Central memory CD8-positive, alpha-beta T cell (primary cell): ENCODE measurements around the gene SYT8.
"Not testable (repeated sequence)": the region's sequence is repeated elsewhere in the genome, so short reads cannot be mapped to it uniquely, and the experiment has no call there.

ENCODE experiments used
- ATAC-seq: fragments of 150-1000 bp; cut with Tn5 transposase; replicated peaks from 2 replicates; pipeline ENCODE4 v1.10.0; 2022; ENCODE audit warnings: mild to moderate bottlenecking, moderate FRiP score, moderate number of reproducible peaks; ENCODE audit not compliant: poor library complexity, severe bottlenecking; ENCODE audit errors: extremely low read depth
- DNase-seq, 2 donors: peaks; one replicate each; pipeline ENCODE4 v3.0.0; 2021; ENCODE audit warnings: low spot score in 2 of 2
- H3K27ac Mint-ChIP-seq: one replicate; pipeline ENCODE4 v1.8.0; 2022; ENCODE audit warnings: low read depth, mild to moderate bottlenecking, moderate library complexity, mixed read lengths
- H3K27me3 Mint-ChIP-seq: one replicate; pipeline ENCODE4 v1.8.0; 2022; ENCODE audit warnings: mixed read lengths
- H3K36me3 Mint-ChIP-seq: one replicate; pipeline ENCODE4 v1.8.0; 2022; ENCODE audit warnings: mild to moderate bottlenecking, moderate library complexity, mixed read lengths; ENCODE audit not compliant: insufficient read depth
- H3K4me1 Mint-ChIP-seq: one replicate; pipeline ENCODE4 v1.8.0; 2022; ENCODE audit warnings: mixed read lengths
- H3K4me3 Mint-ChIP-seq: one replicate; pipeline ENCODE4 v1.8.0; 2022; ENCODE audit warnings: mild to moderate bottlenecking, moderate library complexity, mixed read lengths
- H3K9me3 Mint-ChIP-seq: one replicate; pipeline ENCODE4 v1.8.0; 2022; ENCODE audit warnings: mixed read lengths

Gene SYT8

GRCh38 chr11:1834779-1835670, at the start of gene SYT8:
Gene SYT8 (plus strand): TSS chr11:1834990. CDS start chr11:1835106, 116 bp downstream.
- Mint-ChIP-seq H3K4me1 (peaks cover 12% of the 10 kb centered on the region), H3K4me3 (no peak within 1 kb of the TSS), H3K27ac (no peak within 1 kb of the TSS), H3K27me3 (peaks cover 18% of the 10 kb centered on the region), H3K9me3 (no peaks in the 10 kb centered on the region), H3K36me3 (peaks cover 2% of the 10 kb centered on the region)
- DNase-seq (no peak), ATAC-seq (no peak)

GRCh38 chr11:1785749-1786413, 48.9 kb upstream of the SYT8 start:
- Mint-ChIP-seq H3K36me3 (no peaks in the 10 kb centered on the region), H3K27me3 (no peaks in the 10 kb centered on the region), H3K4me1 (peaks cover 5% of the 10 kb centered on the region), H3K4me3 (no peak overlapping the region), H3K9me3 (no peaks in the 10 kb centered on the region), H3K27ac (peak overlapping the region; percentile 39)
- DNase-seq (no peak), ATAC-seq (no peak)

GRCh38 chr11:1786466-1786865, 48.3 kb upstream of the SYT8 start:
- H3K27me3 Mint-ChIP-seq, result no peaks in the 10 kb centered on the region
- peak overlapping the region; percentile 39 for H3K27ac Mint-ChIP-seq
- H3K9me3 Mint-ChIP-seq, result no peaks in the 10 kb centered on the region
- no peak overlapping the region for H3K4me3 Mint-ChIP-seq
- ATAC-seq (no peak), DNase-seq (no peak)
- H3K36me3 Mint-ChIP-seq, result no peaks in the 10 kb centered on the region
- peaks cover 5% of the 10 kb centered on the region for H3K4me1 Mint-ChIP-seq

- no peak for ATAC-seq
- DNase-seq, result no peak
- no peaks in the 10 kb centered on the region for H3K36me3 Mint-ChIP-seq
- no peaks in the 10 kb centered on the region for H3K9me3 Mint-ChIP-seq
- H3K27ac Mint-ChIP-seq, result no peak overlapping the region
- H3K27me3 Mint-ChIP-seq, result peaks cover 7% of the 10 kb centered on the region
- H3K4me1 Mint-ChIP-seq, result peaks cover 7% of the 10 kb centered on the region
- peak overlapping the region; percentile 58 for H3K4me3 Mint-ChIP-seq
Observed at GRCh38 chr11:1791912-1792311, 42.9 kb upstream of the SYT8 start.

GRCh38 chr11:1792461-1792860, 42.3 kb upstream of the SYT8 start:
- DNase-seq (no peak), ATAC-seq (no peak)
- H3K4me1 Mint-ChIP-seq, result peaks cover 7% of the 10 kb centered on the region
- H3K4me3 Mint-ChIP-seq, result peak overlapping the region; percentile 58
- no peaks in the 10 kb centered on the region for H3K9me3 Mint-ChIP-seq
- no peaks in the 10 kb centered on the region for H3K36me3 Mint-ChIP-seq
- H3K27me3 Mint-ChIP-seq, result peaks cover 12% of the 10 kb centered on the region
- H3K27ac Mint-ChIP-seq, result no peak overlapping the region

GRCh38 chr11:1793081-1793480, 41.7 kb upstream of the SYT8 start:
- Mint-ChIP-seq H3K4me1 (peaks cover 7% of the 10 kb centered on the region), H3K36me3 (no peaks in the 10 kb centered on the region), H3K27me3 (peaks cover 19% of the 10 kb centered on the region), H3K27ac (peak overlapping the region; percentile 46), H3K4me3 (peak overlapping the region; percentile 58), H3K9me3 (no peaks in the 10 kb centered on the region)
- DNase-seq (no peak), ATAC-seq (no peak)

- ATAC-seq (no peak), DNase-seq (no peak)
- peaks cover 39% of the 10 kb centered on the region for H3K27me3 Mint-ChIP-seq
- H3K4me1 Mint-ChIP-seq, result peaks cover 7% of the 10 kb centered on the region
- no peak overlapping the region for H3K27ac Mint-ChIP-seq
- H3K9me3 Mint-ChIP-seq, result no peaks in the 10 kb centered on the region
- H3K4me3 Mint-ChIP-seq, result no peak overlapping the region
- H3K36me3 Mint-ChIP-seq, result no peaks in the 10 kb centered on the region
Observed at GRCh38 chr11:1796413-1797011, 38.3 kb upstream of the SYT8 start.

GRCh38 chr11:1797391-1798125, 37.2 kb upstream of the SYT8 start:
- Mint-ChIP-seq H3K27me3 (peaks cover 50% of the 10 kb centered on the region), H3K4me1 (peaks cover 3% of the 10 kb centered on the region), H3K9me3 (no peaks in the 10 kb centered on the region), H3K4me3 (no peak overlapping the region), H3K36me3 (no peaks in the 10 kb centered on the region), H3K27ac (no peak overlapping the region)
- ATAC-seq (no peak), DNase-seq (no peak)

GRCh38 chr11:1803246-1803645, 31.5 kb upstream of the SYT8 start:
- Mint-ChIP-seq H3K36me3 (no peaks in the 10 kb centered on the region), H3K4me1 (no peaks in the 10 kb centered on the region), H3K27me3 (peaks cover 60% of the 10 kb centered on the region), H3K4me3 (no peak overlapping the region), H3K9me3 (no peaks in the 10 kb centered on the region), H3K27ac (no peak overlapping the region)
- ATAC-seq (no peak), DNase-seq (no peak)

- ATAC-seq, DNase-seq, H3K9me3 Mint-ChIP-seq, H3K4me1 Mint-ChIP-seq, H3K4me3 Mint-ChIP-seq, H3K36me3 Mint-ChIP-seq, H3K27ac Mint-ChIP-seq: not testable (repeated sequence)
- peaks cover 53% of the 10 kb centered on the region for H3K27me3 Mint-ChIP-seq
Observed at GRCh38 chr11:1803835-1804519, 30.8 kb upstream of the SYT8 start.

- H3K36me3 Mint-ChIP-seq, result no peaks in the 10 kb centered on the region
- ATAC-seq (no peak), DNase-seq (no peak)
- no peaks in the 10 kb centered on the region for H3K4me1 Mint-ChIP-seq
- H3K9me3 Mint-ChIP-seq, result no peaks in the 10 kb centered on the region
- no peak overlapping the region for H3K27ac Mint-ChIP-seq
- H3K27me3 Mint-ChIP-seq, result peaks cover 51% of the 10 kb centered on the region
- H3K4me3 Mint-ChIP-seq, result no peak overlapping the region
Observed at GRCh38 chr11:1805525-1805924, 29.3 kb upstream of the SYT8 start.
